SK-N-SH (cell line): Measurements from ENCODE around the gene PASK. TPM values are rescaled to one million over a fixed set of nuclear protein-coding genes. Genes with fewer than 3 reads are reported as not detected.
A peak's percentile ranks its signal among the peaks of the same experiment; 100 is the strongest.

ENCODE experiments used
- CTCF ChIA-PET: fragments of 300-600, 350-600 bp; formaldehyde crosslinking; extraction: SDS; loops from one replicate; lab custom pipeline; 2021; lab: Yijun Ruan, JAX
- POLR2A ChIA-PET: fragments of 350-600 bp; sonication (Branson Sonifier 250); formaldehyde crosslinking; extraction: SDS; loops from one replicate; lab custom pipeline; 2020; ENCODE audit warnings: antibody characterized with exemption, inconsistent platforms; lab: Yijun Ruan, JAX
- DNase-seq: peaks from one replicate; pipeline ENCODE4 v3.0.0; 2012
- H2AFZ ChIP-seq: fragments of 200-600 bp; sonication (generic); 2 replicates; pipeline ENCODE4 v1.8.1; 2016; ENCODE audit warnings: antibody characterized with exemption, mild to moderate bottlenecking, low read depth
- H3F3A ChIP-seq: fragments of 200-600 bp; sonication (generic); replicated peaks from 2 replicates; pipeline ENCODE3; 2016; ENCODE audit warnings: antibody characterized with exemption, mild to moderate bottlenecking; ENCODE audit not compliant: insufficient read depth
- H3K27ac ChIP-seq, 2 experiments: fragments of 200-500 bp in 1 of 2; fragments of 200-600 bp in 1 of 2; sonication (Bioruptor generic) in 1 of 2; sonication (generic), shearing (Covaris generic) in 1 of 2; 2 replicates each; pipeline versions ENCODE4 v1.5.1 to v1.6.1; 2014 to 2016; ENCODE audit warnings: low read depth in 2 of 2, inconsistent platforms in 1 of 2, low read length in 1 of 2, mild to moderate bottlenecking in 1 of 2, mixed read lengths in 1 of 2
- H3K27me3 ChIP-seq: fragments of 200-600 bp; sonication (generic), shearing (Covaris generic); 2 replicates; pipeline ENCODE4 v1.6.1; 2016; ENCODE audit warnings: mixed run types; ENCODE audit not compliant: insufficient read depth
- H3K36me3 ChIP-seq, 2 experiments: fragments of 200-500 bp in 1 of 2; fragments of 200-600 bp in 1 of 2; sonication (Bioruptor generic) in 1 of 2; sonication (generic) in 1 of 2; replicated peaks in 1 of 2; 2 replicates each; pipeline versions ENCODE3 to v1.5.1; 2014 to 2016; ENCODE audit warnings: low read length in 1 of 2, mild to moderate bottlenecking in 1 of 2; ENCODE audit not compliant: insufficient read depth in 2 of 2, control insufficient read depth in 1 of 2
- H3K4me1 ChIP-seq, 2 experiments: fragments of 200-500 bp in 1 of 2; fragments of 200-600 bp in 1 of 2; sonication (Bioruptor generic) in 1 of 2; sonication (generic), shearing (Covaris generic) in 1 of 2; 2 replicates each; pipeline versions ENCODE4 v1.5.1 to v1.6.1; 2014 to 2016; ENCODE audit warnings: low read depth in 1 of 2, low read length in 1 of 2, mixed run types in 1 of 2; ENCODE audit not compliant: insufficient read depth in 2 of 2, control insufficient read depth in 1 of 2
- H3K4me2 ChIP-seq: fragments of 200-600 bp; sonication (generic), shearing (Covaris generic); 2 replicates; pipeline ENCODE4 v1.6.1; 2017; ENCODE audit warnings: mixed run types
- H3K4me3 ChIP-seq, 2 experiments: fragments of 200-500 bp in 1 of 2; fragments of 200-600 bp in 1 of 2; sonication (Bioruptor generic) in 1 of 2; sonication (generic), shearing (Covaris generic) in 1 of 2; 2 replicates each; pipeline versions ENCODE4 v1.5.1 to v1.8.1; 2014 to 2016; ENCODE audit warnings: low read depth in 2 of 2, inconsistent platforms in 1 of 2, low read length in 1 of 2, mild to moderate bottlenecking in 1 of 2, mixed read lengths in 1 of 2, moderate library complexity in 1 of 2
- H3K79me2 ChIP-seq: fragments of 200-600 bp; sonication (generic); 2 replicates; pipeline ENCODE4 v1.8.1; 2017; ENCODE audit warnings: mild to moderate bottlenecking; ENCODE audit not compliant: insufficient read depth
- H3K9ac ChIP-seq: fragments of 200-600 bp; sonication (generic); 2 replicates; pipeline ENCODE4 v1.6.1; 2017; ENCODE audit warnings: mixed run types
- H3K9me2 ChIP-seq: fragments of 200-600 bp; sonication (generic); 2 replicates; pipeline ENCODE4 v1.6.1; 2017; ENCODE audit warnings: mixed run types
- H3K9me3 ChIP-seq: fragments of 200-600 bp; sonication (generic); 2 replicates; pipeline ENCODE4 v1.6.1; 2017; ENCODE audit warnings: mixed run types, mild to moderate bottlenecking, moderate library complexity
- H4K20me1 ChIP-seq: fragments of 200-600 bp; sonication (generic); 2 replicates; pipeline ENCODE4 v1.6.1; 2017; ENCODE audit warnings: mild to moderate bottlenecking, mixed run types; ENCODE audit not compliant: insufficient read depth
- CHD2 ChIP-seq: fragments of 150-350 bp; IDR thresholded peaks from 2 replicates; pipeline ENCODE4 v1.6.1; 2018; ENCODE audit warnings: low read length; ENCODE audit not compliant: partially characterized antibody
- ELF1 ChIP-seq: IDR thresholded peaks from 2 replicates; pipeline ENCODE4 v1.4.0; 2012
- EP300 ChIP-seq, 2 experiments: IDR thresholded peaks; 2 replicates each; pipeline versions ENCODE4 v1.4.0 to v1.6.1; 2012; ENCODE audit warnings: borderline replicate concordance in 1 of 2, low read depth in 1 of 2, low read length in 1 of 2
- EZH2phosphoT487 ChIP-seq: fragments of 200-600 bp; sonication (generic); IDR thresholded peaks from 2 replicates; pipeline ENCODE4 v1.6.1; 2017; ENCODE audit warnings: low read depth, mixed run types, mild to moderate bottlenecking, antibody characterized with exemption, moderate library complexity, borderline replicate concordance
- FOSL2 ChIP-seq: IDR thresholded peaks from 2 replicates; pipeline ENCODE4 v1.4.0; 2012; ENCODE audit warnings: low read depth, mild to moderate bottlenecking, moderate library complexity, borderline replicate concordance
- FOXJ3 ChIP-seq: sonication (generic); formaldehyde crosslinking; IDR thresholded peaks from 2 replicates; pipeline ENCODE4 v1.5.1; 2020; ENCODE audit warnings: mild to moderate bottlenecking, missing genetic modification reagents
- GABPA ChIP-seq: IDR thresholded peaks from 2 replicates; pipeline ENCODE4 v1.4.0; 2012; ENCODE audit warnings: low read depth, mild to moderate bottlenecking
- GATA2 ChIP-seq: sonication (generic); formaldehyde crosslinking; IDR thresholded peaks from 2 replicates; pipeline ENCODE4 v1.5.0; 2020; ENCODE audit warnings: mild to moderate bottlenecking, missing genetic modification reagents
- IRF3 ChIP-seq: fragments of 150-350 bp; IDR thresholded peaks from 2 replicates; pipeline ENCODE4 v1.6.1; 2016; ENCODE audit warnings: mild to moderate bottlenecking, low read depth, low read length
- JUND ChIP-seq: IDR thresholded peaks from 2 replicates; pipeline ENCODE4 v1.4.0; 2012
- MAX ChIP-seq: IDR thresholded peaks from 2 replicates; pipeline ENCODE4 v1.4.0; 2012; ENCODE audit warnings: low read depth
- MEF2A ChIP-seq: IDR thresholded peaks from 2 replicates; pipeline ENCODE4 v1.4.0; 2012; ENCODE audit warnings: low read depth, borderline replicate concordance
- MXI1 ChIP-seq: IDR thresholded peaks from 2 replicates; pipeline ENCODE4 v1.6.1; 2012; ENCODE audit warnings: mild to moderate bottlenecking, low read depth, low read length, improper control_type of control experiment
- NFIC ChIP-seq: IDR thresholded peaks from 2 replicates; pipeline ENCODE4 v1.4.0; 2012; ENCODE audit warnings: borderline replicate concordance
- NRF1 ChIP-seq: IDR thresholded peaks from 2 replicates; pipeline ENCODE4 v1.6.1; 2012; ENCODE audit warnings: low read depth, mild to moderate bottlenecking, low read length
- PBX3 ChIP-seq: IDR thresholded peaks from 2 replicates; pipeline ENCODE4; 2012
- POLR2AphosphoS5 ChIP-seq: IDR thresholded peaks from 2 replicates; pipeline ENCODE4 v1.6.1; 2012; ENCODE audit warnings: low read depth, low read length
- RAD21 ChIP-seq: IDR thresholded peaks from 2 replicates; pipeline ENCODE4 v1.6.1; 2012; ENCODE audit warnings: mild to moderate bottlenecking, low read length
- RFX5 ChIP-seq: IDR thresholded peaks from 2 replicates; pipeline ENCODE4 v1.6.1; 2012; ENCODE audit warnings: mild to moderate bottlenecking, improper control_type of control experiment, low read length
- SIN3A ChIP-seq: IDR thresholded peaks from 2 replicates; pipeline ENCODE4 v1.6.1; 2012; ENCODE audit warnings: low read depth, mild to moderate bottlenecking, low read length, moderate library complexity, borderline replicate concordance
- SMC3 ChIP-seq: IDR thresholded peaks from 2 replicates; pipeline ENCODE4 v1.6.1; 2012; ENCODE audit warnings: low read depth, low read length, improper control_type of control experiment
- TAF1 ChIP-seq: IDR thresholded peaks from 2 replicates; pipeline ENCODE4 v1.6.1; 2012; ENCODE audit warnings: low read depth, mild to moderate bottlenecking, low read length, moderate library complexity, borderline replicate concordance
- TCF12 ChIP-seq: IDR thresholded peaks from 2 replicates; pipeline ENCODE4 v1.4.0; 2012
- TEAD4 ChIP-seq: IDR thresholded peaks from 2 replicates; pipeline ENCODE4 v1.4.0; 2012; ENCODE audit warnings: mild to moderate bottlenecking, borderline replicate concordance; ENCODE audit not compliant: insufficient read depth
- USF1 ChIP-seq: IDR thresholded peaks from 2 replicates; pipeline ENCODE4 v1.4.0; 2012; ENCODE audit warnings: low read depth, borderline replicate concordance
- USF2 ChIP-seq: fragments of 150-350 bp; IDR thresholded peaks from 2 replicates; pipeline ENCODE4 v1.6.1; 2017; ENCODE audit warnings: antibody characterized with exemption, low read length, low read depth, borderline replicate concordance
- YY1 ChIP-seq: IDR thresholded peaks from 2 replicates; pipeline ENCODE4 v1.4.0; 2012; ENCODE audit warnings: low read depth, mild to moderate bottlenecking
- ZBTB33 ChIP-seq: IDR thresholded peaks from 2 replicates; pipeline ENCODE4 v1.4.0; 2012; ENCODE audit warnings: low read depth, borderline replicate concordance
- WGBS: methylation state at CpG from one replicate; pipeline ENCODE4 v1.1.6; 2017; ENCODE audit warnings: low lambda C conversion rate; 5-methylcytosine and 5-hydroxymethylcytosine counted together
- polyA plus RNA-seq, 3 experiments: library from polyadenylated mRNA; depleted of rRNA; stranded (reverse); fragments of >200 nt; gene quantifications; 2 replicates each; pipeline ENCODE4 v1.2.3, GENCODE V29; 2012

PASK gene
- polyA plus RNA-seq, 1 of the 3 experiments (the other 2 are of a cell fraction): 6.3 TPM

- H3K9me3 ChIP-seq: no peaks in the 10 kb centered on the region
- H3K4me1 ChIP-seq: peaks cover 6 to 18% of the 10 kb centered on the region in 2 experiments; a peak in 3 of 4 replicates
- no peaks in the 10 kb centered on the region for H4K20me1 ChIP-seq
- H3K9me2 ChIP-seq: no peaks in the 10 kb centered on the region
- peak within 1 kb of the TSS; percentile 81 to 94 for H3K4me3 ChIP-seq
- H3K27me3 ChIP-seq: no peaks in the 10 kb centered on the region
- 0% methylated on average over 38 of the region's 73 CpGs for WGBS
- DNase-seq: peak; percentile 98
- ChIA-PET POLR2A (no interaction called here), CTCF (interaction anchor here (0.7 to 2.4 kb wide), 10 partner anchors 17 to 299 kb away, joined by 3 to 10 read pairs (median 3); no protein-coding TSS in a partner anchor)
- peaks cover 5% of the 10 kb centered on the region for H3F3A ChIP-seq
- H3K36me3 ChIP-seq: peaks cover 0 to 4% of the 10 kb centered on the region in 2 experiments
- H3K27ac ChIP-seq: peak within 1 kb of the TSS; percentile 14 to 67; a peak in 2 of 4 replicates
- H3K4me2 ChIP-seq: peak within 1 kb of the TSS; percentile 97
- H3K79me2 ChIP-seq: peaks cover 29% of the 10 kb centered on the region
- peak within 1 kb of the TSS; percentile 69; the same call in 1 of the 2 replicates for H3K9ac ChIP-seq
- peak within 1 kb of the TSS; percentile 98 for H2AFZ ChIP-seq
- TF ChIP-seq USF1 (no peak), EZH2phosphoT487 (no peak), RFX5 (0 out of 2 replicates have a peak, but pooled peaks have one; percentile 36), SMC3 (no peak), TCF12 (no peak), TEAD4 (no peak), NFIC (no peak), CHD2 (no peak), TAF1 (peak; percentile 70), JUND (no peak), GABPA (no peak; the same call in 1 of the 2 replicates), IRF3 (peak; percentile 62), RAD21 (0 out of 2 replicates have a peak, but pooled peaks have one; percentile 16), MAX (peak; percentile 57; the same call in 1 of the 2 replicates), MXI1 (peak; percentile 48), POLR2AphosphoS5 (peak; percentile 64; the same call in 1 of the 2 replicates), USF2 (no peak), NRF1 (peak; percentile 92), FOXJ3 (CRISPR knock-in tag) (no peak), PBX3 (peak; percentile 20; the same call in 1 of the 2 replicates), ELF1 (peak; percentile 79), YY1 (peak; percentile 95), GATA2 (CRISPR knock-in tag) (no peak), ZBTB33 (no peak), EP300 (IDR thresholded peaks at IDR 0.05; ENCODE audit: borderline replicate concordance in 1 of 2, low read depth in 1 of 2, low read length in 1 of 2) (no peak), SIN3A (0 out of 2 replicates have a peak, but pooled peaks have one; percentile 23), FOSL2 (no peak), MEF2A (no peak)
Measured at GRCh38 chr2:241149925-241150659, 820 bp upstream of the PASK start, which contains the start of gene PPP1R7. Gene PPP1R7 (plus strand): TSS chr2:241150467. CDS start chr2:241150496, 29 bp downstream.
